HG02642 (cell line): ENCODE measurements around the gene NSD2.
"Not testable (repeated sequence)": the region's sequence is repeated elsewhere in the genome, so short reads cannot be mapped to it uniquely, and the experiment has no call there.

Source experiments
- ATAC-seq: cut with Tn5 transposase; IDR thresholded peaks from one replicate; pipeline ENCODE4 v1.9.1; 2021; ENCODE audit warnings: mild to moderate bottlenecking; ENCODE audit not compliant: unreplicated experiment, poor library complexity

Gene NSD2

GRCh38 chr4:2031161-2031560 is 160.0 kb downstream of the NSD2 start:
- not testable (repeated sequence) for ATAC-seq
